NCI-H1436 treated with DMSO at 0.1 percent for 48 hours (cell line): Measurements from ENCODE around the gene LTF.
"Not testable (repeated sequence)": the region's sequence is repeated elsewhere in the genome, so short reads cannot be mapped to it uniquely, and the experiment has no call there.

ENCODE experiments used
- DNase-seq: peaks from one replicate; lab custom pipeline; 2025; lab: John Stamatoyannopoulos, UW

LTF gene

GRCh38 chr3:46412786-46413298 lies 51.9 kb downstream of the LTF start:
- DNase-seq: no peak

GRCh38 chr3:46411271-46411670 lies 53.4 kb downstream of the LTF start:
- DNase-seq: no peak

- no peak for DNase-seq
Measured at GRCh38 chr3:46410669-46411068, 54.0 kb downstream of the LTF start.

GRCh38 chr3:46409739-46410489 lies 54.8 kb downstream of the LTF start:
- no peak for DNase-seq

- no peak for DNase-seq
Measured at GRCh38 chr3:46408853-46409252, 55.9 kb downstream of the LTF start.

- no peak for DNase-seq
Measured at GRCh38 chr3:46407970-46408369, 56.7 kb downstream of the LTF start.

- no peak for DNase-seq
Measured at GRCh38 chr3:46406788-46407611, 57.7 kb downstream of the LTF start, which contains the start of the genes CCR5AS and CCRL2. CCR5AS (minus strand) TSS chr3:46407066. CCRL2 (plus strand) TSS chr3:46407259; CDS start chr3:46408080, 821 bp downstream.

GRCh38 chr3:46406443-46406787 lies 58.3 kb downstream of the LTF start:
- DNase-seq: no peak

GRCh38 chr3:46405301-46406019 lies 59.2 kb downstream of the LTF start:
- no peak for DNase-seq

GRCh38 chr3:46402902-46403301 lies 61.8 kb downstream of the LTF start:
- DNase-seq: not testable (repeated sequence)

GRCh38 chr3:46401579-46401978 lies 63.1 kb downstream of the LTF start:
- DNase-seq: no peak

- no peak for DNase-seq
Measured at GRCh38 chr3:46400846-46401245, 63.9 kb downstream of the LTF start.

- DNase-seq: no peak
Measured at GRCh38 chr3:46400000-46400734, 64.5 kb downstream of the LTF start.

- DNase-seq: no peak
Measured at GRCh38 chr3:46399557-46399956, 65.1 kb downstream of the LTF start.

GRCh38 chr3:46399098-46399497 lies 65.6 kb downstream of the LTF start:
- no peak for DNase-seq

- DNase-seq: no peak
Measured at GRCh38 chr3:46398186-46398955, 66.3 kb downstream of the LTF start.

- DNase-seq: no peak
Measured at GRCh38 chr3:46397111-46397510, 67.6 kb downstream of the LTF start.

- DNase-seq: no peak
Measured at GRCh38 chr3:46395766-46396530, 68.8 kb downstream of the LTF start.

GRCh38 chr3:46395210-46395661 lies 69.5 kb downstream of the LTF start:
- no peak for DNase-seq
